Spinal cord (tissue), 10 donors: ENCODE measurements around the gene GPR12. TPM values are rescaled to one million over a fixed set of nuclear protein-coding genes. Genes with fewer than 3 reads are reported as not detected.

Experiments
- DNase-seq, 6 donors: peaks; one replicate each; pipeline versions ENCODE4 v3.0.0 to v3.0.0-alpha.2; 2013 to 2015; ENCODE audit warnings: low spot score in 6 of 6, low read depth in 4 of 6
- H3K27ac ChIP-seq: one replicate; pipeline ENCODE4 v1.5.1; 2013; ENCODE audit warnings: low read depth, low read length, control low read depth
- H3K27me3 ChIP-seq: one replicate; pipeline ENCODE4 v1.6.1; 2013; ENCODE audit warnings: low read length; ENCODE audit not compliant: control insufficient read depth, insufficient read depth
- H3K36me3 ChIP-seq: one replicate; pipeline ENCODE4 v1.6.1; 2013; ENCODE audit warnings: low read length; ENCODE audit not compliant: control insufficient read depth, insufficient read depth
- H3K4me1 ChIP-seq: one replicate; pipeline ENCODE4 v1.6.1; 2013; ENCODE audit warnings: low read length; ENCODE audit not compliant: control insufficient read depth, insufficient read depth
- H3K4me3 ChIP-seq: one replicate; pipeline ENCODE4 v1.5.1; 2013; ENCODE audit warnings: low read depth, low read length, control low read depth
- H3K9me3 ChIP-seq: one replicate; pipeline ENCODE4 v1.6.1; 2013; ENCODE audit warnings: low read length; ENCODE audit not compliant: control insufficient read depth, insufficient read depth
- WGBS: methylation state at CpG from one replicate; pipeline ENCODE4 v1.1.5; 2013; ENCODE audit warnings: missing lambda C conversion rate; ENCODE audit not compliant: insufficient coverage; 5-methylcytosine and 5-hydroxymethylcytosine counted together
- long read RNA-seq, 4 donors: transcript quantifications; one replicate each; lab custom pipeline, GENCODE V29; 2026
- polyA plus RNA-seq, 2 donors: library from polyadenylated mRNA; unstranded; fragments of 120-200 nt; gene quantifications; one replicate each; pipeline ENCODE4 v1.2.1, GENCODE V29; 2013; ENCODE audit not compliant: insufficient read length in 2 of 2
- total RNA-seq, 2 donors: library from RNA; depleted of rRNA in 1 of 2; stranded (reverse); fragments of 120-200 nt in 1 of 2; fragments of >200 nt in 1 of 2; gene quantifications; one replicate each; pipeline versions ENCODE4 v1.2.3 to v1.2.4, GENCODE V29; 2013 to 2014
- donor health status: healthy.

GPR12 gene, protein sequence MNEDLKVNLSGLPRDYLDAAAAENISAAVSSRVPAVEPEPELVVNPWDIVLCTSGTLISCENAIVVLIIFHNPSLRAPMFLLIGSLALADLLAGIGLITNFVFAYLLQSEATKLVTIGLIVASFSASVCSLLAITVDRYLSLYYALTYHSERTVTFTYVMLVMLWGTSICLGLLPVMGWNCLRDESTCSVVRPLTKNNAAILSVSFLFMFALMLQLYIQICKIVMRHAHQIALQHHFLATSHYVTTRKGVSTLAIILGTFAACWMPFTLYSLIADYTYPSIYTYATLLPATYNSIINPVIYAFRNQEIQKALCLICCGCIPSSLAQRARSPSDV
- total RNA-seq (10 to 100 TPM in 1 of 2 donors, 1 to 10 TPM in 1; 2.6 to 12.7 TPM), polyA plus RNA-seq (10 to 100 TPM; 15.4 to 18.2 TPM)
- long read RNA-seq, donor 1, full-length matches to known transcripts, result 13 of 13 reads
- long read RNA-seq, donor 1, partial matches to known transcripts, result 0 of 13 reads
- long read RNA-seq, donor 1, other reads (novel, unspliced or antisense), result 0 of 13 reads
- long read RNA-seq, donor 2, full-length matches to known transcripts, result 5 of 5 reads
- long read RNA-seq, donor 2, partial matches to known transcripts, result 0 of 5 reads
- long read RNA-seq, donor 2, other reads (novel, unspliced or antisense), result 0 of 5 reads
- long read RNA-seq, donor 3, full-length matches to known transcripts, result 12 of 12 reads
- long read RNA-seq, donor 3, partial matches to known transcripts, result 0 of 12 reads
- long read RNA-seq, donor 3, other reads (novel, unspliced or antisense), result 0 of 12 reads
- long read RNA-seq, donor 4, result 0 reads

- Histone ChIP-seq H3K27ac (peak within 1 kb of the TSS; percentile 19), H3K4me3 (peak within 1 kb of the TSS; percentile 47), H3K27me3 (peaks cover 28% of the 10 kb centered on the region), H3K9me3 (no peaks in the 10 kb centered on the region), H3K4me1 (peaks cover 25% of the 10 kb centered on the region), H3K36me3 (no peaks in the 10 kb centered on the region)
- peak in 2 of 6 donors; percentile 71 to 87 for DNase-seq
- under 1% methylated on average over 79 of the region's 87 CpGs for WGBS
These were observed at the start of gene GPR12 for GRCh38 chr13:26759907-26760831. Gene GPR12, minus strand, starts transcription at chr13:26760786. Its CDS starts 959 bp downstream, at chr13:26759827.

DNA sequence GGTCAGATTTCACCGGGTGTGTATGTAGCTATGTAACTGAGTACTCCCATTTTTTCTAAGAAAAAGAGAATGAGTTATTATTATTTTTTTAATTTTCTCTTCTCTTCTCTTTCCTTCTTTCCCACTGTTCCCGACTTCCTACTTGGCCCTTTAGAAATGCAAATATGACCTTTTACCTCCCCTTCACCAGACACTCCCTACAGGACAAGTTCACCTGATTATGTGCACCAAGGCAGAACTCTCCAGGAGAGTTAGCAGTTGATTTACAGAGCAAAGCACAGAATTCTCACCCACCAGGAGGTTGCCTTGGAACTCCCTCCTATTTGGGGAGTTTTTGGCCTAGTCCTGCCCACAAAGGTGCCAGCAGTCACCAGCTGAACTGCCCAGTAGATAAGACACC lies 49.5 kb upstream of the GPR12 start:
- Histone ChIP-seq H3K27me3 (no peaks in the 10 kb centered on the region), H3K36me3 (no peaks in the 10 kb centered on the region), H3K4me1 (no peaks in the 10 kb centered on the region), H3K4me3 (no peak overlapping the region), H3K27ac (no peak overlapping the region), H3K9me3 (no peaks in the 10 kb centered on the region)
- 43% methylated on average over 1 of the region's 2 CpGs for WGBS
- no peak for DNase-seq

DNA sequence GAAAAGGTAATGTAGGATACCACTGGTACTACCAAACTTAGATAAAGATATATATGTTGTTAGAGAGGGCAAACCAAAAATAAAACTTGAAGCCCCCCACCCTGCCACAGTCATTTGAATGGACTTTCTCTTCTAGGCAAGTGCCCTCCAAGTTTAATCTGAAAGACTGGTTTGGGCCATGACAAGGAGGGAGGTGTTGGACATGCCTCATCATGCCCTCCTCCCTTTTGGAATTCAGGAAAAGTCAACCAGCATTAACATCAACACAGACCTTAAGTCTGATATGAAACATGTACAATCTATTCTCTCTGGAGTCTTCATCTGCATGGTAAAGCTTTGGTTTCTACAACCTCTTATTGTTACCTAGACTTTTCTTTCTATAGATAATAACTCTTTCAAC lies 46.3 kb upstream of the GPR12 start:
- Histone ChIP-seq H3K36me3 (no peaks in the 10 kb centered on the region), H3K27me3 (no peaks in the 10 kb centered on the region), H3K9me3 (no peaks in the 10 kb centered on the region), H3K4me3 (no peak overlapping the region), H3K4me1 (no peaks in the 10 kb centered on the region), H3K27ac (no peak overlapping the region)
- no peak for DNase-seq

GRCh38 chr13:26787961-26788360 lies 27.4 kb upstream of the GPR12 start:
- WGBS, result 64% methylated on average over 3 of the region's 3 CpGs
- DNase-seq, result peak in 2 of 6 donors; percentile 54 to 62
- peaks cover 8% of the 10 kb centered on the region for H3K4me1 ChIP-seq

GRCh38 chr13:26786651-26787295 lies 26.2 kb upstream of the GPR12 start:
- no peak for DNase-seq
- Histone ChIP-seq H3K27ac (no peak overlapping the region), H3K36me3 (no peaks in the 10 kb centered on the region), H3K9me3 (no peaks in the 10 kb centered on the region), H3K4me1 (peaks cover 8% of the 10 kb centered on the region), H3K27me3 (peaks cover 8% of the 10 kb centered on the region), H3K4me3 (no peak overlapping the region)
- WGBS, result no CpG with 5 or more reads among the region's 2 CpGs

More at GRCh38 chr13:26787961-26788360, 27.4 kb upstream of the GPR12 start:
- Histone ChIP-seq H3K4me3 (no peak overlapping the region), H3K27ac (no peak overlapping the region), H3K27me3 (peaks cover 8% of the 10 kb centered on the region), H3K9me3 (no peaks in the 10 kb centered on the region), H3K36me3 (no peaks in the 10 kb centered on the region)

GRCh38 chr13:26785838-26786630 lies 25.4 kb upstream of the GPR12 start:
- 39% methylated on average over 17 of the region's 17 CpGs for WGBS
- Histone ChIP-seq H3K4me1 (peaks cover 8% of the 10 kb centered on the region), H3K36me3 (no peaks in the 10 kb centered on the region), H3K4me3 (no peak overlapping the region), H3K27me3 (peaks cover 8% of the 10 kb centered on the region), H3K27ac (no peak overlapping the region), H3K9me3 (no peaks in the 10 kb centered on the region)
- DNase-seq, result peak in 2 of 6 donors; percentile 36 to 51

DNA sequence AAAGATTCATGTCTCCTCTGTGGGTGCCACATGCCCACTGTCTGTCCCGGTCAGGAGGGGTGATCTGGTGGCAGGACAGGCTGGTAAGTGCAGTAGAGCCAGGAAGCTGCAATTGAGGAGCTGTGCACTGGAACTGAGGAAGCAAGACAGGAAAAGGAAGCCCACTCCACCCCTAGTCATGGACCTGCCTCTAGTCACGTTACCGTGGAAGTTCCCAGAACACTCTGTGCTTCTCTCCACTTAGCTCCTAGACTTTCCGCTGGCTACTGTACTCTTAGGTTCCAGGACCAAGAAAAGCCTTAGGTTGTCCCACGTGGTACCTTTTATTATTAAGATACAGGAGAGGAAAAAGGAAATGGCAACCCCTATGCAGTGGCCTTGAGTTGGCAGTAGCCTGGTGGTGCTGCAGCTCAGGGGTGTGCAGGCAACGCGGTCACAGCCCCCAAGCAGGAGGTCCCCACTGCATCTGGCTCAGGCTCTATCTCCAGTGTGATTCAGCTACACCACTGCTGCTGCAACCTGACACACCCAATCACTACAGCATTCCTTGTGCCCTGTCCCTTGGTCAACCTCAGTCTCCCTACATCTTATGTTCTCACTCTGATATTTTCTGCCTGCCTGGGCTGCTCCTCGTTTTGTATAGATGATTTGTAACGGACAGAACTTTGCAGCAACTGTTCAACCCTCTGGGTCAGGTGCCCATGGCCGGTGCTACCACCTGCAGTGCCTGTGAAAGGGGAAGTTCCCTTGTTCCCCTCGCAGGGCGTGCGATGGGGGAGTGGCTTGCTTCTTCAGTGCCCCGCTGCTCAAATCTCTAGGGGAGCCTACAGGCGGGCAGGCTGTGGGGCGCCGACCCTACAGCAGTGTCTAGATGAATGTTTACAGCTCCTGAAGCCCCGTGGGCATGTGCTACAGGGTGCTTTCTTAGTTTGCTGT lies 24.4 kb upstream of the GPR12 start:
- Histone ChIP-seq H3K4me3 (no peak overlapping the region), H3K36me3 (no peaks in the 10 kb centered on the region), H3K9me3 (no peaks in the 10 kb centered on the region), H3K4me1 (peaks cover 8% of the 10 kb centered on the region), H3K27me3 (peaks cover 8% of the 10 kb centered on the region), H3K27ac (no peak overlapping the region)
- no peak for DNase-seq
- 27% methylated on average over 15 of the region's 18 CpGs for WGBS

GRCh38 chr13:26780411-26780810 lies 19.8 kb upstream of the GPR12 start:
- DNase-seq, result peak in 1 of 6 donors; percentile 83
- Histone ChIP-seq H3K9me3 (no peaks in the 10 kb centered on the region), H3K4me1 (no peaks in the 10 kb centered on the region), H3K4me3 (no peak overlapping the region), H3K36me3 (no peaks in the 10 kb centered on the region), H3K27ac (no peak overlapping the region), H3K27me3 (peaks cover 3% of the 10 kb centered on the region)
- 56% methylated on average over 1 of the region's 4 CpGs for WGBS
